K562 (cell line): ENCODE measurements around the gene UTP25. TPM values are rescaled to one million over a fixed set of nuclear protein-coding genes. Genes with fewer than 3 reads are reported as not detected.

Source experiments
- CHAMP1 ChIP-seq: fragments of 450-650 bp; IDR thresholded peaks from 2 replicates; pipeline ENCODE4 v1.6.1; 2016; ENCODE audit warnings: mild to moderate bottlenecking
- GATA2 ChIP-seq: sonication (generic); formaldehyde crosslinking; IDR thresholded peaks from 2 replicates; pipeline ENCODE4 v1.4.0; 2020; ENCODE audit warnings: mild to moderate bottlenecking, missing genetic modification reagents
- HCFC1 ChIP-seq: IDR thresholded peaks from 2 replicates; pipeline ENCODE4 v1.6.1; 2012; ENCODE audit warnings: low read depth, low read length, improper control_type of control experiment
- ILK ChIP-seq: fragments of 450-650 bp; IDR thresholded peaks from 2 replicates; pipeline ENCODE4 v1.6.1; 2016; ENCODE audit warnings: missing genetic modification characterization, low read depth, mild to moderate bottlenecking, missing compliant biosample characterization, moderate library complexity, borderline replicate concordance
- NBN ChIP-seq: fragments of 450-650 bp; IDR thresholded peaks from 2 replicates; pipeline ENCODE4 v1.6.1; 2016; ENCODE audit warnings: low read depth, mild to moderate bottlenecking
- PHB2 ChIP-seq: fragments of 450-650 bp; IDR thresholded peaks from 2 replicates; pipeline ENCODE4 v1.6.1; 2017; ENCODE audit warnings: low read depth
- RBFOX2 ChIP-seq: fragments of 200-400 bp; formaldehyde crosslinking; IDR thresholded peaks from 2 replicates; pipeline ENCODE4 v1.6.1; 2017; ENCODE audit warnings: low read depth, mild to moderate bottlenecking, low read length, moderate library complexity
- SIN3B ChIP-seq: fragments of 450-650 bp; IDR thresholded peaks from 2 replicates; pipeline ENCODE4 v1.6.1; 2017; ENCODE audit warnings: low read depth, mild to moderate bottlenecking, moderate library complexity
- SP1 ChIP-seq: sonication (generic); formaldehyde crosslinking; IDR thresholded peaks from 2 replicates; pipeline ENCODE4 v1.8.1; 2022; ENCODE audit warnings: mild to moderate bottlenecking, missing genetic modification reagents
- TAF1 ChIP-seq: IDR thresholded peaks from 2 replicates; pipeline ENCODE4 v1.6.1; 2011; ENCODE audit warnings: mild to moderate bottlenecking, low read length, moderate library complexity; ENCODE audit not compliant: insufficient read depth, control insufficient read depth, severe bottlenecking; ENCODE audit errors: extremely low read depth
- TBP ChIP-seq: optimal IDR thresholded peaks from 2 replicates; pipeline ENCODE3; 2011; ENCODE audit warnings: low read depth, low read length, improper control_type of control experiment
- TCF3 ChIP-seq: sonication (generic); formaldehyde crosslinking; IDR thresholded peaks from 2 replicates; pipeline ENCODE4 v1.4.0; 2020; ENCODE audit warnings: mild to moderate bottlenecking, missing genetic modification reagents
- ZNF184 ChIP-seq: sonication (generic); formaldehyde crosslinking; IDR thresholded peaks from 2 replicates; pipeline ENCODE4 v1.5.0; 2020; ENCODE audit warnings: missing genetic modification reagents
- polyA plus RNA-seq, 8 experiments: library from polyadenylated mRNA; depleted of rRNA in 4 of 8; stranded (reverse) in 5 of 8; unstranded in 3 of 8; fragments of >200 nt; fragmentation: Nextera tagmentation in 2 of 8; fragmentation: Illumina TruSeq in 1 of 8; extraction: Ambion mirVana in 2 of 8; extraction: Trizol in 1 of 8; gene quantifications; 2 replicates each; pipeline versions ENCODE4 v1.2.1 to v1.2.3, GENCODE V29; 2011 to 2014; ENCODE audit warnings: inconsistent platforms in 1 of 8, missing spikeins in 1 of 8
- total RNA-seq, 7 experiments: library from RNA; depleted of rRNA in 6 of 7; stranded (reverse); fragments of >200 nt in 6 of 7; fragmentation: Illumina TruSeq in 2 of 7; extraction: Trizol in 2 of 7; gene quantifications; 2 replicates each; pipeline versions ENCODE4 v1.2.1 to v1.2.3, GENCODE V29; 2011 to 2021; ENCODE audit warnings: low replicate concordance in 1 of 7
- TF ChIP-seq, protein P1 (sequence below): fragments of 250-450 bp; sonication (Bioruptor Pico); IDR thresholded peaks from 2 replicates; pipeline ENCODE4 v1.4.0; 2020; ENCODE audit warnings: borderline replicate concordance
- TF ChIP-seq, protein P2 (sequence below): fragments of 250-450 bp; sonication (Bioruptor Pico); IDR thresholded peaks from 2 replicates; pipeline ENCODE4 v1.5.0; 2021; ENCODE audit warnings: mild to moderate bottlenecking, moderate library complexity

UTP25 gene
- total and polyA plus RNA-seq, 9 of the 15 experiments (the other 6 are each of a cell fraction or from before 2014, with no cell fraction given), result 5.7 to 17.6 (median 12.0) TPM

- peak; percentile 34; the same call in 1 of the 2 replicates for TF ChIP-seq PHB2
- peak; percentile 83 for TF ChIP-seq TBP
- no peak for TF ChIP-seq ILK
- TF ChIP-seq, protein P1, sequence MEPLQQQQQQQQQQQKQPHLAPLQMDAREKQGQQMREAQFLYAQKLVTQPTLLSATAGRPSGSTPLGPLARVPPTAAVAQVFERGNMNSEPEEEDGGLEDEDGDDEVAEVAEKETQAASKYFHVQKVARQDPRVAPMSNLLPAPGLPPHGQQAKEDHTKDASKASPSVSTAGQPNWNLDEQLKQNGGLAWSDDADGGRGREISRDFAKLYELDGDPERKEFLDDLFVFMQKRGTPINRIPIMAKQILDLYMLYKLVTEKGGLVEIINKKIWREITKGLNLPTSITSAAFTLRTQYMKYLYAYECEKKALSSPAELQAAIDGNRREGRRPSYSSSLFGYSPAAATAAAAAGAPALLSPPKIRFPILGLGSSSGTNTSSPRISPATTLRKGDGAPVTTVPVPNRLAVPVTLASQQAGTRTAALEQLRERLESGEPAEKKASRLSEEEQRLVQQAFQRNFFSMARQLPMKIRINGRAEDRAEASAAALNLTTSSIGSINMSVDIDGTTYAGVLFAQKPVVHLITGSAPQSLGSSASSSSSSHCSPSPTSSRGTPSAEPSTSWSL, result no peak
- no peak for TF ChIP-seq ZNF184 (CRISPR knock-in tag)
- peak; percentile 77 for TF ChIP-seq HCFC1
- TF ChIP-seq, protein P2, sequence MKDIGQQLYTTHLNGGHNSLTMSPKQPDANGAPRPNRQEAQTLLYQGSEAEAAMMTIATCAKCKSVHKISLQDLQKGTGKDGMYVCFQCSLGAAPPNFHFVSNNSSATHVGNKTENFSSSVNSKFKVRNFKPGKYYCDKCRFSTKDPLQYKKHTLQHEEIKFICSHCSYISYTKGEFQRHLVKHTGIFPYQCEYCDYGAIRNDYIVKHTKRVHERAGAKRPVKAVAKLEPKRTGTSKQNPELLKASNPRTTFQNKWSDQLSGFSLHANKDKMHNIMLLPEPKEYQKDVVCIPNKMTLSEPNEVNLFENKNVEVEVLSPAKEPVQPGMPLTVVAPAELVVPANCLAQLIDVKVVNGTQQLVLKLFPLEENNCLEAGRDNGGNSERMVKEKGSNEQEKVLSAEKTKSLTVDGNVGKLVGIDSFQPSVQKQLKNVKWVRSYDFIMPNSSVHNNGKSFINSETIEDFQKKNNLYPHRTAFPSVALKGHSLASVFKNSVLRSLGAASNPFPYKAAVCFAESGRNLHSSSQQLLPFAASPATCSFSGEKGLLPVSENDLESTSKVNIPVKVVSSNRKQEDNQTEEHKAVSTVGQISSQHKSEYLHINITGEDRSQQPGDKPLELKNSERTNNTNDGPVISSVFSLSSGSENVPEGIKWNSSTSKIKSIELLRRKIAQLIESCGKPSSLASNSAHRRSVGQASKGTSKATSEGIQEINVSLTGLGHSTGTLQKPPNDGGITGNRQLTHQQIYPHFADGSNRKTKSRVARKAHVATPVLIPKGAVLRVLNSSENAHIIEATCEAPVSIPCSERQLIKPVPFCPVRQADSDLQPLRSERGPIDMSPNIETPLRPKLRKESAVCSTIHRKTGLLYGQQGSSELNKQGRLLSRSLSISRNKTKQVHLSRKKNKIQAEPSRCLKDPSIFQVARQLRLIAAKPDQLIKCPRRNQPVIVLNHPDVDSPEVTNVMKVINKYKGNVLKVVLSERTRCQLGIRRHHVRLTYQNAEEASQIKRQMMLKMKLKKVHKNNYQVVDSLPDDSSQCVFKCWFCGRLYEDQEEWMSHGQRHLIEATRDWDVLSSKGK (CRISPR knock-in tag), result no peak
- TF ChIP-seq NBN, result peak; percentile 97
- peak; percentile 82 for TF ChIP-seq GATA2 (CRISPR knock-in tag)
- TF ChIP-seq SP1 (CRISPR knock-in tag), result peak; percentile 85
- TF ChIP-seq RBFOX2, result peak; percentile 69
- peak; percentile 78 for TF ChIP-seq TCF3 (CRISPR knock-in tag)
- TF ChIP-seq SIN3B, result peak; percentile 60
- TF ChIP-seq TAF1, result peak; percentile 86
- peak; percentile 77; the same call in 1 of the 2 replicates for TF ChIP-seq CHAMP1
Observed at GRCh38 chr1:209827384-209828262, at the start of gene UTP25 (continued).
